Raji (cell line): ENCODE measurements around the gene CIAO3.

Experiments used
- POLR2A ChIP-seq: IDR thresholded peaks from 2 replicates; pipeline ENCODE4 v1.6.1; 2011; ENCODE audit warnings: low read depth, low read length, control low read depth; ENCODE audit not compliant: insufficient read depth

CIAO3 gene

DNA sequence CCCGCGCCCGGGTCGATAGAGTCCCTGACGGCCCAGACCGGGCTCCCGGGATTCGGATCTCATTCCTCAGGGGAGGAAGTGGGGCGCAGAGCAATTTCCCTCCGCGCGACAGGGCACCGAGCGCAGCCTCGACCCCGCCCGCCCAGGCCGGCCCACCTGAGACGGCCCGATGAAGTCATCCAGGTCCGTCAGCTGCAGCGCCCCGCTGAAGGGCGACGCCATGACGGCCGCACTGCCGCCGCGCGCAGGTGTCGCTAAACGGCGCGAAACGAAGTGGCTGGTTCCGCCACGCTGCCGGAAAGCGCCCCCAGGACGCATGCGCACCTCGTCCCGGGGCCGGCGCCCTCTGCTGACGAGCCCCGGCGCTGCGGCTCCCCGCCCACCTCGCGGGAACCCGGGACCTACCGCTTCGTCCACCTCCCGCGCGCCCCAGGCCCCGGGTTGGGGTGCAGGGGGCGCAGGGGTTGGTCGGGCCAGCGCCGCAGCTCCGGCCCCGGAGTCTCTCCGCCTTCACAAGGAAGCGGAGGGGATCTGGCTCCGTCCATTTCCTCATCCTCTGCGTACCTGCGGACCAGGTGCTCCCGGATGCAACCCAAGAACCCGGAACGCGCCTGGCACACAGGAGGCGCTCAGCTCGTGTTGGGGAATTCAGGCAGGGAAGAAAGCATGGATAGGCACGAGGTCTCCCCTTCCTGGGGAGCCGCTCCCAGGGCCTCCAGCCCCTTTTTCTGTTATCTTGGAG, at the start of gene CIAO3:
CIAO3 (minus strand) TSS at position 234 of the 742 bp plus-strand sequence; CDS start at position 222, 12 bp downstream.
- peak; percentile 75 for TF ChIP-seq POLR2A

- no peak for TF ChIP-seq POLR2A
Observed at GRCh38 chr16:790086-790485, 49.3 kb upstream of the CIAO3 start.

DNA sequence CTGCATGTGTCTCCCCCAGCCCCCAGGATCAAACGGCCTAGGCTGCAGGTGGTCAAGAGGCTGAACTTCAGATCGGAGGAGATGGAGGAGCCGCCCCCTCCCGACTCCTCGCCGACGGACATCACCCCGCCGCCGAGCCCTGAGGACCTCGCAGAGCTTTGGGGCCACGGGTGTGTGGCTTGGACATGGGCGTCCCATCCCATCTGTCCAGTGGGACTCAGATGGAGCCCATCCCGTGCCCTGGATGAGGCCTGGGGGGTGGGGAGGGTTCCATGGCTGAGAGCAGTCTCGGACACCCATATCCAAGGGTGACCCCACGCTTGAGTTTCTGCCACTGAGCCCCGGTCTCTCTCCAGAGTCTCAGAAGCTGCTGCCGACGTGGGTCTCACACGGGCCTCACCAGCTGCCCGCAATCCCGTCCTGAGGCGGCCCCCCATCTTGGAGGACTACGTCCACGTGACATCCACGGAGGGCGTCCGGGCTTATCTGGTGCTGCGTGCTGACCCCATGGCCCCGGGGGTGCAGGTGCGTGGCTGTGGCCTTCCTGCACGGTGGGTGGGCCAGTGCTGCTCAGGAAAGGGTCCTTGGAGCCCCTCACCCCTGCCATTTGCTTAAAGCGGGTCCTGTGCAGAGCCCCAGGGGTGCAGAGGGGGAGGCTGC, 48.5 kb upstream of the CIAO3 start:
- no peak for TF ChIP-seq POLR2A

GRCh38 chr16:788399-789126, 47.8 kb upstream of the CIAO3 start, which contains the start of gene CHTF18:
Gene CHTF18 (plus strand): TSS chr16:788620. CDS start chr16:788685, 65 bp downstream.
- peak; percentile 84 for TF ChIP-seq POLR2A

- peak; percentile 62 for TF ChIP-seq POLR2A
Observed at GRCh38 chr16:787978-788398, 47.2 kb upstream of the CIAO3 start, which contains the start of gene RPUSD1. Gene RPUSD1 (minus strand): TSS chr16:788381. CDS start chr16:787737, 644 bp downstream.

GRCh38 chr16:787321-787966, 46.6 kb upstream of the CIAO3 start:
- no peak for TF ChIP-seq POLR2A

DNA sequence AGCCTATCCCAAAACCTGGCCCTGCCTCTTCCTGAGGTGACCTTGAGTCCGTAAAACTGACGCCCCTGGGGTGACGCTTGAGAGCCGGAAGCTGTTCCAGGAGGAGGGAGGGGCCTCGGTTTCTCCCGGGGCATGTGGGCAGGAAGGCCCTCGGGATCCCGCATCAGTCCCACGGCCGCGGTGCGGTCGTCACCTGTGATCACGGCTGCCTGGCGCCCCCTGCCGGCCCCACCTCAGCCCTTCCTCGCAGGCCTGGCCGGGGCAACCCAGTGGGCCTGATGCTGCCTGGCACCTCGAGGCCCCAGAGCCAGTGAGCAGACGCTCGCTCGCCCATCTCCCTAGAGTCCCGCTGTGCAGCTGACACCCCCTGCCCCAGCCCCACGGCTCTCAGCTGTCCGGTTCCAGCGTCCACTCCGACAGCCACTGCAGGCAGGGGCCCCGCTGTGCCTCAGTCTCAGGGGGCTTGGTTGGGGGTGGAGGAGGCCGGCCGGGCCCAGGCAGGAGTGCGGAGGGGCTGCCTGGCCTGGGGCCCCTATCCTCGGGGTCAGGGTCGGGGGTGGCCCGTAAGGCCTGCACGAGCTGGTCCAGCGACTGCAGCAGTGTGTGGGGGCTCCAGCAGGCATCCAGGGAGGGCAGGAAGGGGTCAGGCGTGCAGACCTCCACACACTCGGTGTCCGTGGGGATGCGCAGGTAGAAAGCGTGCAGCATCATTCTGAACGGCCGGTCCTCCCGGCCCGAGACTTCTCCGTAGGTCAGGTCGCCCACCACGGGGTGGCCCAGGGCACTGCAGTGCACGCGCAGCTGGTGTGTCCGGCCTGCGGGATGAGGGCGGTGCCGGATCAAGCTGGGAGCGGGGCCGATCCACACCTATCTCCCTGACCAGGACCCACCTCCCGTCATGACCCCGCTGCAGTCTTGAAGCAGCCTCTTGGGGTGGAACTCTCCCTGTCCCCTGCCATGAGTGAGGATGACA, 45.1 kb upstream of the CIAO3 start:
- no peak for TF ChIP-seq POLR2A

DNA sequence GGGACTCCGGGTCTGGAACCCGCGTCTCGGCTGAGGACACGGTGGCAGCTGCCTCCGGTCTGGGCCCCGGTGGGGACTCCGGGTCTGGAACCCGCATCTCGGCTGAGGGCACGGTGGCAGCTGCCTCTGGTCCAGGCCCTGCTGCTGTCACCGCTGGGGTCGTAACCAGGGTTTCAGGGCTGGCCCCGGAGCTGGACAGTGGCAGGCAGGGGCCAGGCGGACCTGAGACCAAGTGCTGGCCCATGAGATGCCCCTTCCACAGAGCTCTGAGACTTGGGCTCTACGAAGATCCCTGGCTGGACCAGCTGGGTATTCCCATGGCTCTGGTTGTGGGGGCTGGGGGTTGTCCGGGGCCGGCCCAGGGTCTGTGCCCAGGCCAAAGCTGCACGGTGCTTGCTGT, 43.6 kb upstream of the CIAO3 start:
- TF ChIP-seq POLR2A: no peak

DNA sequence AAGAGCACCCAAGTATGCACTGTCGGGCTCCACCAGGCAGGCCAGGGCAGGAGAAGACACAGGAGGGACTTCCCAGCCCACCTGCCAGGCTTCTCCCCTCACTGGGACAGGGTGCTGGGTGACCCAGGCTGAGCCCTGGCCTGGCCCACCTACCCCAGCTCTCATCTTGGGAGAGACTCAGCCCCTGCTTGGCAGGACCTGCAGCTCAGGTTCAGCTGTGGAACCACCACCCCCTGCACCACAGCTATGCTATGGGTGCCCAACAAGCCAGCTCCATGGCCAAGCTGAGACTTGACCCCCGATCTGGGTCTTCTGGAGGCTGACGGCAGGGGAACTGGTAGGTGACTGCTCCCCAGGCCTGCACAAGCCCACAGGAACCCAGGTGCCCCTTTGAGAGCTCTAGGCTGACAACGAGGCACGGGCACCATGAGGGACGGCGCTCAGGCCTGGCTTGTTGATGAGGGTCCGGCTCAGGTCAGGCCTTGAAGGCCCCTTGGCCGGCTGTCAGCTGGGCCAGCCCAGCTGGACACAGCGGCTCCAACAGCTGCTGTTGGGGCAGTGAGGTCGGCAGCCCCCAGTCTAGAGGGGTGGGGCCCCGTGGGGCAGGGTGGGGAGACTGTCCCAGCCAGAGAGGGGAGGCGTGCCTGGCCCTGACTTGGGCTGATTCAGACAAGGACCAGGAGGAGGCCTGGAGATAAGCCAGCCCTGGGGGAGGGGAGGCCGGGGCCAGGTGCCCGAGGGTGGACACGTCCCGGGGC, 42.8 kb upstream of the CIAO3 start:
- TF ChIP-seq POLR2A: peak; percentile 17; the same call in 1 of the 2 replicates

DNA sequence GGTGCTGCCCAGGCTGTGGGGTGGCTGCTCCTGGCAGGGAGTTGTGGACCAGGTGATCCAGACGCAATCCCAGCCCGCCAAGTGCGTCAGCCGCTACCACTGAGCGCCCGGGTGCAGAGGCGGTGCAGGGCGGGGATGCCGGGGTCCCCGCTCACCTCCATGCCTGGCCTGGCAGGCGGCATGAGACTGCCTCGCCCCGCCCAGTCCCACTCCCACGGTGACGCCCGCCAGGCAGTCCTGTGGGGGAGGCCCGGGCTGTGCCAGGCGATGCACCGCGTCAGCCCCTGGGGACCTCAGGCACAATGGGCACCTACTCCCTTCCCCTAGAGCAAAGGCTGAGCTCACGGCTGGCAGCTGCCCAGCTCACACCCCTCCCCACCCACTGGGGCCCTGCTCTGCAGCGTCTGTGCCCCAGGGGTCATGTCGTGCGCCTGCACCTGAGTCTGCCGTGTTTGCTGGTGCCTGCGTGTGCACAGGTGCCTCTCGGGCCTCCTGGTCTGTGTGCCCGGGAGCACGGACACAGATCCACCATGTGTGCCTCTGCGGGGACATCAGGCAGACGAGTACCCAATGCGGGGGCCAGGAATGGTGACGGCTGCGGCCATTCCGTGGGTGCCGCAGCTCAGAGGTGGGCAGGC, 42.1 kb upstream of the CIAO3 start:
- 0 out of 2 replicates have a peak, but pooled peaks have one; percentile 5 for TF ChIP-seq POLR2A

DNA sequence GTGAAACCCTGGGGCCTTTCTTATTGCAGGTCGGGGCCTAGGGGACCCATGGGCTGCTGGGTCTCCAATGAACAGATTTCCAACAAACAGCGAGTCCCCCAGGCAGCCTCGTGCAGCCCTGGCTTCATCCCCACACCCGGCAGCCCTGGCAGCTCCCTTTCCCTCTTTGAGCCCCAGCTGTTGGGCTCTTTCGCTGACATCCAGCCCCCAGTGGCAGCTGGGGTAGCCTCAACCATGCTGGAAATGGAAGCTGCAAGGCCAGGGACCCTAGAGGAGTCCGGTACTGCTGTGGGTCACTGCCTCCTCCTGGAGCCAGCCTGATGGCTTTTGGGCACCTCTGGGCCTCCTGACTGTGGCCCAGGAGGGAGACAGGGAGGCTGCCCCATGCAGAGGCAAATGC, 41.5 kb upstream of the CIAO3 start:
- no peak for TF ChIP-seq POLR2A

GRCh38 chr16:781346-782010, 40.7 kb upstream of the CIAO3 start:
- no peak for TF ChIP-seq POLR2A
